Ovary (tissue), 3 donors: ENCODE measurements around the gene FARP1.

ENCODE experiments used
- POLR2A ChIP-seq: fragments of 450-650 bp; IDR thresholded peaks from one replicate; pipeline ENCODE4 v1.6.1; 2017; ENCODE audit warnings: antibody characterized with exemption, mild to moderate bottlenecking, moderate library complexity
- TF ChIP-seq, protein P1 (sequence below), 3 donors: fragments of 450-650 bp in 2 of 3; fragments of 200-600 bp in 1 of 3; IDR thresholded peaks; one replicate each; pipeline versions ENCODE4 v1.5.1 to v1.8.0; 2016 to 2022; ENCODE audit warnings: antibody characterized with exemption in 3 of 3, mild to moderate bottlenecking in 1 of 3
- donor health status: DM: no; HTN: no; CAD: no.

DNA sequence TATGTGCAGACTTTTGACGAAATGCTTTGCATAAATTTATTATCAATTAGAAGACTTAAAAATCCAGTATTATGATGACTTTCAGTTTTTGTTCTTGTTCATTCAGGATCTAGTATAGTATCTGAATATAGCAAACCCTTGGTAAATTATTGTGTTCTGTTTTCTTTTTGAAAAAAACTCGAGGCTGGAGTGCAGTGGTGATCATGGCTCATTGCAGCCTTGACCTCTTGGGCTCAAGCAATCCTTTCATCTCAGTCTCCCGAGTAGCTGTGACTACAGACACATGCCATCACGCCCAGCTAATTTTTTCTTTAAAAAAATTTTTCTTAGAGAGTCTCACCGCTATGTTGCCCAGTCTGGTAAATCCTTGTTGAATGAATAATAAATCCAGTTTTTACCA is 4.6 kb downstream of the FARP1 start:
- TF ChIP-seq, protein P1, sequence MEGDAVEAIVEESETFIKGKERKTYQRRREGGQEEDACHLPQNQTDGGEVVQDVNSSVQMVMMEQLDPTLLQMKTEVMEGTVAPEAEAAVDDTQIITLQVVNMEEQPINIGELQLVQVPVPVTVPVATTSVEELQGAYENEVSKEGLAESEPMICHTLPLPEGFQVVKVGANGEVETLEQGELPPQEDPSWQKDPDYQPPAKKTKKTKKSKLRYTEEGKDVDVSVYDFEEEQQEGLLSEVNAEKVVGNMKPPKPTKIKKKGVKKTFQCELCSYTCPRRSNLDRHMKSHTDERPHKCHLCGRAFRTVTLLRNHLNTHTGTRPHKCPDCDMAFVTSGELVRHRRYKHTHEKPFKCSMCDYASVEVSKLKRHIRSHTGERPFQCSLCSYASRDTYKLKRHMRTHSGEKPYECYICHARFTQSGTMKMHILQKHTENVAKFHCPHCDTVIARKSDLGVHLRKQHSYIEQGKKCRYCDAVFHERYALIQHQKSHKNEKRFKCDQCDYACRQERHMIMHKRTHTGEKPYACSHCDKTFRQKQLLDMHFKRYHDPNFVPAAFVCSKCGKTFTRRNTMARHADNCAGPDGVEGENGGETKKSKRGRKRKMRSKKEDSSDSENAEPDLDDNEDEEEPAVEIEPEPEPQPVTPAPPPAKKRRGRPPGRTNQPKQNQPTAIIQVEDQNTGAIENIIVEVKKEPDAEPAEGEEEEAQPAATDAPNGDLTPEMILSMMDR (IDR thresholded peaks at IDR 0.05) = no peak
- TF ChIP-seq POLR2A = no peak
